Endothelial cell of hepatic sinusoid (primary cell): ENCODE data around the gene HOXA13.

Experiments used
- in situ Hi-C: cut with HindIII; loops from 2 replicates; pipeline ENCODE4 v1.10.0; 2017; ENCODE audit warnings: low sequenced_read_pairs

The HOXA13 gene

DNA sequence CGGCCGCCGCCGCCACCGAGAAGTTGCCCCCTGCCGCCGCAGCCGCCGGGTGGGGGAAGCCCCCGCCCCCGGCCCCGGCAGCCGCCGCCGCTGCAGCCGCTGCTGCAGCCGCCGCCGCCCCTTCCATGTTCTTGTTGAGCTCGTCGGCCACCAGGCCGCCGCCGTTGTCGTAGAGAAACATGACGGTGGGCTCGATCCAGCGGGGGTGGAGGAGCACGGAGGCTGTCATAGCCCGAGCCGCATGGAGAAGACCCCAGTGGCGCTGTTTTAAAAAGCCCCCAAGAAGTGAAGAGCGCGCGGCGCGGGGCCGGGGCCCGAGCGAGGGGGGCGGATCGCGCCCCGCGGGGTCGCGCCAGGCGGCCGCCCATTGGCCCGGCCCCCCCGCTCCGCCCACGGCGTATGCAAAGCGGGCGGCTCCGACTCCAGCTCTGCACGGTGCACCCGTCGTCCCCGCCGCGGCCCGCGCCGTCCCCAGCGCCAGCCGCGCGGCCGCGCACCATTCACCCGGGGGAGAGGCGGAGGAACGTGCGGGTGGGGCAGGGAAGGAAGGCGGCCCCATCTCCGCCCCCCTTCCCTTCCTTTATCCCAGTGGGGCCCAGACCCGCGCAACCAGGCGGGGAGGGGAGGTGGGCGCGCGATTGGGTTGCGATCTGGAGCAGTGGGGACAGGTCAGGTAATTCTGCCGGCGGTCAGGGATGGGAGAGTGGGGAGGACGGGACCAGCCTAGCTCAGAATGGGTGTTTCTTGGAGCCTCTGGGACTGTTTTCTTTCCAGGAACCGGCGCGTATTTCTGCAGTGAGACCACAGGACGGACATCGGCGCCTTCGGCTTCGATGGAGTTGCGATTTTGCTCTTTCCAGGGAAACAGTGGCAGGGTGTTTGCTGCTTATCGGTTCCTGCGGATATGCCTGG is at the start of gene HOXA13:
Gene HOXA13, minus strand, starts transcription at position 243 of the 912 bp plus-strand sequence. Its CDS starts 14 bp downstream, at position 229.
- in situ Hi-C loops, result loop anchor here (10.0 to 25.0 kb wide), 2 partner anchors 585 to 712 kb away; no protein-coding TSS in a partner anchor

GRCh38 chr7:27248911-27249723 is 49.2 kb upstream of the HOXA13 start:
- in situ Hi-C loops, result loop anchor here (10.0 kb wide), 1 partner anchor 236 kb away; no protein-coding TSS in a partner anchor

GRCh38 chr7:27248427-27248806 is 48.5 kb upstream of the HOXA13 start:
- in situ Hi-C loops, result loop anchor here (10.0 kb wide), 1 partner anchor 236 kb away; no protein-coding TSS in a partner anchor

DNA sequence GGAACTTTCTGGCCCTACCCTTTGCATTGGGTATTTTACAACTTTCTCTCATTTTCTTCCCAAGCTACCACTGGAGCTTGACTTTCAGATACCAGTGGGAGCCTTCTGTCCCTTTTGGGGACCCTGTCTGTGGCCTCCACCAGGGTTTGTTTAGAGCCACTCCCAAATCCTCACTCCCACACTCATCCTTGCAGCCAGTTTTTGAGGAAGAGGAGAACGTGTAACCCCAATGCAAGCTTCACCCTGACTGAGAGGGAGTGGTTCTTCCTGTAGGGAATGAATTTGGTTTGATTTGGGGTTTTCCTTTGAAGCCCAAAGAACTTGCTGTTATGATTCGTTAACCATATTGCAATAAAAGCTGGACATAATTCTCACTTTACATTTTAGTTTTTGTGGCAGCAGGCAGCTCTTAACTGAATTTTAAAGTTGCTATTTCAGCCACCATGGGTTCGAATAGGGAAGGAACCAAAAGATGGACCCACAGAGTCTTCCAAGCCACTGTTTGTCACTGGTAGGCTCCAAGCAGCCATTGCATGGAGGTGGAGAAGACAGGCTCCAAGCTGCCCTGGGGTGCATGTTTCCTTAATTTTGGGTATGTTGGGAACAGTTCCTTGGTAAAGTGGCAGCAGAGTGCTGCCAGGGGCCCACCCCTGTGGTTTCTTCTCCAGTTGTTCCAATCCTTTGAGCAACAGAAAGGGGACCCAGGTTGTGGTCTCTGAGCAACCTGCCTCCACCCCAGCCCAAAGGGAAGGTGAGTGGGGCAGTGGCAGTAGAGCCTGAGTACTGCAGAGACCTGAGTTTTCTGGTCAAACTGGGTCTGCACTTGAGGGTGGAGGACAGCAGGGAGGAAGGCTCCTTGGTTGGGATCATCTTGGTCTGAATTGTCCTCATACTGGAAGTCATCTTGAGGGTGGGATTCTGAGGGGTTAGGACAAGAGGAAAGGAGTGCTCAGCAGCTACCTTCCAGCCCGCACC is 47.8 kb upstream of the HOXA13 start:
- in situ Hi-C loops, result loop anchor here (10.0 kb wide), 1 partner anchor 237 kb away; no protein-coding TSS in a partner anchor

DNA sequence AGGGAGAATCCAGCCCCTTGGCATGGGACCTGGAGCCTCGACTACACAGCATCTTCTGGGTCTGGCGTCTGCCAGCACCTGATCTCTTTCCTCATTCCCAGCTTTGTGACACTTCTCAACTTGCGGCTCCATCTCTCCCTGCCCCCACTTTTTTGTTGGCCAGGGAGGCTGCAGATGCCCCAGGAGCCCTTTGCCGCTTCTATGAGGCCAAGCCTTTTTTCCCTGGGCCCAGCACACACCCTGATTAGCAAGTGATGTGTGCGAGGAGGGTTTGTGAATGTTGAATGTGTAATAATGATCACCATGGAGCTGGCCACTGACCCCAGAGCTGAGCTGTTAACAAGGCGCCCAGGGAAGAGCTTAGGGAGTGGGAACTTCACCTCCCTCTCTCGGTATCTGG is 47.1 kb upstream of the HOXA13 start:
- in situ Hi-C loops, result loop anchor here (10.0 kb wide), 1 partner anchor 238 kb away; no protein-coding TSS in a partner anchor

DNA sequence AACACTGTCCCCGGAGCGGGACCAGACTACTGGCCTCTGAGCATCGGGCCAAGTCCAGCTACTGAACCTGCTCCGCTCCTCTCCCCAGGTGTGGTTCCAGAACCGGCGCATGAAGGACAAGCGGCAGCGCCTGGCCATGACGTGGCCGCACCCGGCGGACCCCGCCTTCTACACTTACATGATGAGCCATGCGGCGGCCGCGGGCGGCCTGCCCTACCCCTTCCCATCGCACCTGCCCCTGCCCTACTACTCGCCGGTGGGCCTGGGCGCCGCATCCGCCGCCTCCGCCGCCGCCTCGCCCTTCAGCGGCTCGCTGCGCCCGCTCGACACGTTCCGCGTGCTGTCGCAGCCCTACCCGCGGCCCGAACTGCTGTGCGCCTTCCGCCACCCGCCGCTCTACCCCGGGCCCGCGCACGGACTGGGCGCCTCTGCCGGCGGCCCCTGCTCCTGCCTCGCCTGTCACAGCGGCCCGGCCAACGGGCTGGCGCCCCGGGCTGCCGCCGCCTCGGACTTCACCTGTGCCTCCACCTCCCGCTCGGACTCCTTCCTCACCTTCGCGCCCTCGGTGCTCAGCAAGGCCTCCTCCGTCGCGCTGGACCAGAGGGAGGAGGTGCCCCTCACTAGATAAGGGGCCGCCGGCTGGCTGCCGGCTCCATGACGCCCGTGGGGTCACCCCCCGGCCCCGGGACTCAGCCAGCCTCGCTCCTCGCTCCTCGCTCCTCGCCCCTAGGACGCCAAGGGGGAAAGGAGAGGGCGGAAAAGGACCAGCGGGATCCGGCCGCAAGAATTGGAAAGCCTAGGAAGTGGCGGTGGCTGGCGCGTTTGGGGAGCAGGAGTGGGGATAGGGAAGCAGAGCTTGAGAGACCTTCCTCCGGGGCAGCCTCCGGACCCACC is 46.2 kb upstream of the HOXA13 start:
- in situ Hi-C loops, result loop anchor here (10.0 kb wide), 1 partner anchor 239 kb away; no protein-coding TSS in a partner anchor

- in situ Hi-C loops, result loop anchor here (10.0 kb wide), 1 partner anchor 240 kb away; no protein-coding TSS in a partner anchor
These were observed 45.4 kb upstream of the HOXA13 start for GRCh38 chr7:27245124-27245797.

DNA sequence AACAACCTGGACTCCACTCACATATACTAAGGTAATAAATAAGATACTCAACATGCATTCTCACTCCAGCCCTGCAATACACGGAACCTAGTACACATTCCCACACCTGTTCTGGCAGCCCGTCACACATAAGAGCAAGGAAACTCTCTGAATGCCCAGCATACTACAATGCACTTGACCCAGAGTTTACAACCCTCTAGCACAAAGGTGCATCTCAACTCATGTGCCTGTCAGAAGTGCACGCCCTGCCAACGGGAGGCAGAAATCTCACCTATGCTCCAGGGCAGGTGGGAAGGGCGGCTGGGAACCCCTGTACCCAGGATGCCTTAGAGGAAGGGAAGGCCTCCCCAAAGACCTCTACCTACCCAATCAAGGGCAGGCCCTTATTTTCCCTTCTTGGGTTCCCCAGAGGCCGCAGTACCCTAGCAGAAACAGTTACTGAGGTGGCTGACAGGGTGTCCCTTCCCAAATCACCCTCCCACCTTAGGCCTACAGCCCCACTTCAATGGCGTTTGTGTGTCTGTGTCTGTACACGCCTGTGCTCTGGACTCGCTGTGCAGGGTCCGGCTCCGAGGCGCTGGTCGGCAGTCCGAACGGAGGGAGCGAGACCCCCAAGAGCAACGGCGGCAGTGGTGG is 44.7 kb upstream of the HOXA13 start:
- in situ Hi-C loops, result loop anchor here (5.0 to 10.0 kb wide), 2 partner anchors 38 to 240 kb away; no protein-coding TSS in a partner anchor

- in situ Hi-C loops, result loop anchor here (5.0 to 10.0 kb wide), 2 partner anchors 39 to 241 kb away; no protein-coding TSS in a partner anchor
These were observed 43.7 kb upstream of the HOXA13 start for GRCh38 chr7:27243340-27244163.

GRCh38 chr7:27242555-27243339 is 42.9 kb upstream of the HOXA13 start, which contains the start of gene EVX1:
Gene EVX1, plus strand, starts transcription at chr7:27242802. Its CDS starts 229 bp downstream, at chr7:27243031.
- in situ Hi-C loops, result loop anchor here (5.0 to 10.0 kb wide), 2 partner anchors 40 to 242 kb away; no protein-coding TSS in a partner anchor

- in situ Hi-C loops, result loop anchor here (5.0 to 10.0 kb wide), 2 partner anchors 40 to 243 kb away; no protein-coding TSS in a partner anchor
These were observed 42.3 kb upstream of the HOXA13 start for GRCh38 chr7:27242154-27242553.

- in situ Hi-C loops, result loop anchor here (5.0 to 10.0 kb wide), 2 partner anchors 41 to 243 kb away; no protein-coding TSS in a partner anchor
These were observed 41.5 kb upstream of the HOXA13 start for GRCh38 chr7:27241189-27242056.

- in situ Hi-C loops, result loop anchor here (5.0 to 10.0 kb wide), 2 partner anchors 42 to 245 kb away; no protein-coding TSS in a partner anchor
These were observed 40.3 kb upstream of the HOXA13 start for GRCh38 chr7:27240015-27240731.
